ENCODE results near the gene CCNL2.
A peak's percentile ranks its signal among the peaks of the same experiment; 100 is the strongest.
"Not testable (repeated sequence)": the region's sequence is repeated elsewhere in the genome, so short reads cannot be mapped to it uniquely, and the experiment has no call there.

CCNL2 gene

DNA sequence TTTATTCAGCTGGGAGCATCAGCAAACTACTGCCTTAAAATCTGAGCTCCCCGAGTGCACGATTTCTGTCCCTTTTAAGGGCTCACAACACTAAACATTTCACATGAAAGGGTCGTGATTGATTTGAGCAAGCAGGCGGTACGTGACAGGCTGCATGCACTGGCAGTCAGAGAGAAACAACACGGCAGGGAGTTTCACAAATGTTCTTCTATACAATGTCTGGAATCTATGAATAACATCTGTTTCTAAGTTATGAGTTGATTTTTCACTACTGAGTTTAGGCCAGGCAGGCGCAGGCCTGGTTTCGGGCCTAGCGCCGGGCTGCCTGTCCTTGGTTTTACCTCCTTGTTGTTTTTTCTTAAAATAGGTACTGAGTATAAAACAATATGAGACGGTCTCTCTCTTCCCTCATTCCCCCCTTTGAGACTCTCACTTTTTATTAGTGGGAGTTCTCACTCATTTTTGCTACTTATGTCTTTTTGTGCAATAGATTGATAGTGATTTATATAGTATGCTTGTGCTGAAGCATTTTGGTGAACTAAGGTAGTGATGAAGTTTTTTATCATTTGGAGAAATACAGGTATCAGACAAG is 13.3 kb upstream of the CCNL2 start:
- H3K4me3 ChIP-seq (ENCODE audit: low read length in 2 of 2); H3K23ac ChIP-seq (ENCODE audit: low read depth, low read length, poor library complexity); H2BK12ac ChIP-seq (ENCODE audit: low read length); H4K91ac ChIP-seq (ENCODE audit: low read depth, low read length, poor library complexity); H2AK5ac ChIP-seq (ENCODE audit: low read depth, low read length); DNase-seq (ENCODE audit: low spot score); H3K4ac ChIP-seq (ENCODE audit: low read length); H3K4me1 ChIP-seq (ENCODE audit: control insufficient read depth in 2 of 2, insufficient read depth in 1 of 2, low read depth in 1 of 2, low read length in 2 of 2); H3K79me1 ChIP-seq (ENCODE audit: low read depth, low read length); H3K4me2 ChIP-seq (ENCODE audit: insufficient read depth, low read length, poor library complexity, severe bottlenecking); H3K14ac ChIP-seq (ENCODE audit: low read length); H2AFZ ChIP-seq (ENCODE audit: low read length); H2BK15ac ChIP-seq (ENCODE audit: low read length); H3K27ac ChIP-seq (replicated peaks; ENCODE audit: low read length); H3K9me3 ChIP-seq (replicated peaks in 1 of 2; ENCODE audit: control insufficient read depth in 2 of 2, insufficient read depth in 1 of 2, low read depth in 1 of 2, low read length in 2 of 2); H2BK5ac ChIP-seq (ENCODE audit: low read length); H2BK120ac ChIP-seq (ENCODE audit: low read depth, low read length); H4K8ac ChIP-seq (ENCODE audit: low read depth, low read length); H3K27me3 ChIP-seq (ENCODE audit: control insufficient read depth in 3 of 3, insufficient read depth in 3 of 3, low read depth in 1 of 3, low read length in 3 of 3); H3K18ac ChIP-seq (ENCODE audit: low read length); H3K9ac ChIP-seq (ENCODE audit: low read depth, low read length, poor library complexity): not testable (repeated sequence)
- WGBS, 2 donors (ENCODE audit: extremely low coverage in 2 of 2, insufficient read length in 2 of 2, insufficient replicate concordance in 1 of 2): no CpG with 5 or more reads among the region's 11 CpGs
- peaks cover 2 to 15% of the 10 kb centered on the region in 2 donors for H3K36me3 ChIP-seq (replicated peaks in 1 of 2; ENCODE audit: control insufficient read depth in 2 of 2, insufficient read depth in 2 of 2, low read length in 2 of 2)

DNA sequence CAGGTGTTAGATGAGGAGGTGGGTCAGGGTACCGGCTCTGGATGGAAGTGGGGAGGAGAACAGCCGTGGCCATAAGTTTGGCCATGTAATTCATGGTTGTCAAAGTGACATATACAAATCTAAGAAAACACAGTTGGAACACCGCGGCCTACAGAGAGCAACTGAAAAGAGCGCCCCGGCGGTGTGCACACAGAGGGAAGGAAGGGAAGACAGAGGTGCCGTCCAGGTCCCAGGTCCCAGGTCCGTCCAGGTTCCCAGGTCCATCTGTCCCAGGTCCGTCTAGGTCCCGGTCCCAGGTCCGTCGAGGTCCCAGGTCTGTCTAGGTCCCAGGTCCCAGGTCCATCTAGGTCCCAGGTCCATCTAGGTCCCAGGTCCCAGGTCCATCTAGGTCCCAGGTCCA is 12.5 kb upstream of the CCNL2 start:
- Histone ChIP-seq H2AFZ (ENCODE audit: low read length) (no peak overlapping the region), H2BK120ac (ENCODE audit: low read depth, low read length) (no peak overlapping the region), H2AK5ac (ENCODE audit: low read depth, low read length) (no peak overlapping the region), H3K79me1 (ENCODE audit: low read depth, low read length) (peaks cover 13% of the 10 kb centered on the region), H2BK12ac (ENCODE audit: low read length) (no peak overlapping the region), H3K4me1 (ENCODE audit: control insufficient read depth in 2 of 2, insufficient read depth in 1 of 2, low read depth in 1 of 2, low read length in 2 of 2) (peaks cover 4 to 7% of the 10 kb centered on the region in 2 donors), H2BK15ac (ENCODE audit: low read length) (no peak overlapping the region), H3K18ac (ENCODE audit: low read length) (no peak overlapping the region), H3K27me3 (ENCODE audit: control insufficient read depth in 3 of 3, insufficient read depth in 3 of 3, low read depth in 1 of 3, low read length in 3 of 3) (no peaks in the 10 kb centered on the region), H3K4me3 (ENCODE audit: low read length in 2 of 2) (no peak overlapping the region), H4K8ac (ENCODE audit: low read depth, low read length) (no peak overlapping the region), H3K4ac (ENCODE audit: low read length) (no peak overlapping the region), H3K27ac (replicated peaks; ENCODE audit: low read length) (no peak overlapping the region), H3K14ac (ENCODE audit: low read length) (no peak overlapping the region), H2BK5ac (ENCODE audit: low read length) (no peak overlapping the region), H3K23ac (ENCODE audit: low read depth, low read length, poor library complexity) (peak overlapping the region; percentile 69), H3K9ac (ENCODE audit: low read depth, low read length, poor library complexity) (no peak overlapping the region), H3K4me2 (ENCODE audit: insufficient read depth, low read length, poor library complexity, severe bottlenecking) (no peak overlapping the region), H3K36me3 (replicated peaks in 1 of 2; ENCODE audit: control insufficient read depth in 2 of 2, insufficient read depth in 2 of 2, low read length in 2 of 2) (peaks cover 2 to 15% of the 10 kb centered on the region in 2 donors), H3K9me3 (replicated peaks in 1 of 2; ENCODE audit: control insufficient read depth in 2 of 2, insufficient read depth in 1 of 2, low read depth in 1 of 2, low read length in 2 of 2) (no peaks in the 10 kb centered on the region), H4K91ac (ENCODE audit: low read depth, low read length, poor library complexity) (no peak overlapping the region)
- WGBS, 2 donors (ENCODE audit: extremely low coverage in 2 of 2, insufficient read length in 2 of 2, insufficient replicate concordance in 1 of 2): no CpG with 5 or more reads among the region's 13 CpGs
- no peak for DNase-seq (ENCODE audit: low spot score)

DNA sequence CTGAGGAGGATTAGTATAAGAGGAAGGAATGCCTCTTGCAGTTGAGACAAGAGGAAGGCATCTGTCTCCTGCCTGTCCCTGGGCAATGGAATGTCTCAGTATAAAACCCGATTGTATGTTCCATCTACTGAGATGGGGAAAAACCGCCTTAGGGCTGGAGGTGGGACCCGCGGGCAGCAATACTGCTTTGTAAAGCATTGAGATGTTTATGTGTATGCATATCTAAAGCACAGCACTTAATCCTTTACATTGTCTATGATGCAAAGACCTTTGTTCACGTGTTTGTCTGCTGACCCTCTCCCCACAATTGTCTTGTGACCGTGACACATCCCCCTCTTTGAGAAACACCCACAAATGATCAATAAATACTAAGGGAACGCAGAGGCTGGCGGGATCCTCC is 11.1 kb upstream of the CCNL2 start:
- H2BK5ac ChIP-seq (ENCODE audit: low read length); H3K4me2 ChIP-seq (ENCODE audit: insufficient read depth, low read length, poor library complexity, severe bottlenecking); H3K4ac ChIP-seq (ENCODE audit: low read length); DNase-seq (ENCODE audit: low spot score); H2BK120ac ChIP-seq (ENCODE audit: low read depth, low read length); H3K27me3 ChIP-seq (ENCODE audit: control insufficient read depth in 3 of 3, insufficient read depth in 3 of 3, low read depth in 1 of 3, low read length in 3 of 3); H3K9me3 ChIP-seq (replicated peaks in 1 of 2; ENCODE audit: control insufficient read depth in 2 of 2, insufficient read depth in 1 of 2, low read depth in 1 of 2, low read length in 2 of 2); H2AFZ ChIP-seq (ENCODE audit: low read length); H3K4me3 ChIP-seq (ENCODE audit: low read length in 2 of 2); H3K9ac ChIP-seq (ENCODE audit: low read depth, low read length, poor library complexity); H3K23ac ChIP-seq (ENCODE audit: low read depth, low read length, poor library complexity); H3K18ac ChIP-seq (ENCODE audit: low read length); H4K91ac ChIP-seq (ENCODE audit: low read depth, low read length, poor library complexity); H4K8ac ChIP-seq (ENCODE audit: low read depth, low read length); H2BK15ac ChIP-seq (ENCODE audit: low read length); H2AK5ac ChIP-seq (ENCODE audit: low read depth, low read length); H2BK12ac ChIP-seq (ENCODE audit: low read length); H3K14ac ChIP-seq (ENCODE audit: low read length): not testable (repeated sequence)
- no CpG with 5 or more reads among the region's 8 CpGs for WGBS, 2 donors (ENCODE audit: extremely low coverage in 2 of 2, insufficient read length in 2 of 2, insufficient replicate concordance in 1 of 2)
- peaks cover 17% of the 10 kb centered on the region for H3K79me1 ChIP-seq (ENCODE audit: low read depth, low read length)
- H3K4me1 ChIP-seq (ENCODE audit: control insufficient read depth in 2 of 2, insufficient read depth in 1 of 2, low read depth in 1 of 2, low read length in 2 of 2): peaks cover 7 to 15% of the 10 kb centered on the region in 2 donors
- H3K27ac ChIP-seq (replicated peaks; ENCODE audit: low read length): peak overlapping the region; percentile 50
- H3K36me3 ChIP-seq (replicated peaks in 1 of 2; ENCODE audit: control insufficient read depth in 2 of 2, insufficient read depth in 2 of 2, low read length in 2 of 2): peaks cover 10 to 28% of the 10 kb centered on the region in 2 donors

DNA sequence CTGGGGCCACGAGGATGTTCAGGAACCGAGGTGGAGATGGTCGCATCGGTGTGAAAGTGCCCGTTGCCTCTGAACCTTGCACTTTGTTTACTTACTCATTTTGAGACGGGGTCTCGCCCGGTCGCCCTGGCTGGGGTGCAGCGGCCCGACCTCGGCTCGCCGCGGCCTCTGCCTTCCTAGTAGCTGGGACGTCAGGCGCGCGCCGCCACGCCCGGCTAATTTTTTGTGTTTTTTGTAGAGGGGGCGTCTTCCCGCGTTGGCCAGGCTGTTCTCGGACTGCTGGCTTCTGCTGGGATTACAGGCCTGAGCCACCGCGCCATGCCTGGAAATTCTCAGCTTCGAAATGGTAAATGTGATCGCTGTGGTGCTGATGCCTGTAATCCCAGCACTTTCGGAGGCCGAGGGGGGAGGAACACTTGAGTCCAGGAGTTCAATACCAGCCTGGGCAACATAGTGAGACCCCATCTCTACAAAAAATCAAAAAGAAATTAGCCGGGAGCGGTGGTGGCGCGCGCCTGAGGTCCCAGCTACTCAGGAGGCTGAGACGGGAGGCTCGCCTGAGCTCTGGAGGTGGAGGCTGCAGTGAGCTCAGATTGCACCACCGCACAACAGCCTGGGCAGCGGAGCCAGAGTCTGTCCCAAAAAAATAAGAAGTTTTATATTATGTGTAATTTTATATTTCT is 8.6 kb upstream of the CCNL2 start:
- Histone ChIP-seq H3K4me2 (ENCODE audit: insufficient read depth, low read length, poor library complexity, severe bottlenecking) (peak overlapping the region; percentile 77), H3K4me3 (ENCODE audit: low read length in 2 of 2) (peak overlapping the region; percentile 89 to 93), H3K23ac (ENCODE audit: low read depth, low read length, poor library complexity) (peak overlapping the region; percentile 65), H3K4ac (ENCODE audit: low read length) (peak overlapping the region; percentile 66), H4K91ac (ENCODE audit: low read depth, low read length, poor library complexity) (no peak overlapping the region), H3K27ac (replicated peaks; ENCODE audit: low read length) (peak overlapping the region; percentile 61), H3K27me3 (ENCODE audit: control insufficient read depth in 3 of 3, insufficient read depth in 3 of 3, low read depth in 1 of 3, low read length in 3 of 3) (no peaks in the 10 kb centered on the region), H4K8ac (ENCODE audit: low read depth, low read length) (no peak overlapping the region), H3K9ac (ENCODE audit: low read depth, low read length, poor library complexity) (peak overlapping the region; percentile 96), H2BK120ac (ENCODE audit: low read depth, low read length) (peak overlapping the region; percentile 87), H2BK15ac (ENCODE audit: low read length) (peak overlapping the region; percentile 49), H3K9me3 (replicated peaks in 1 of 2; ENCODE audit: control insufficient read depth in 2 of 2, insufficient read depth in 1 of 2, low read depth in 1 of 2, low read length in 2 of 2) (no peaks in the 10 kb centered on the region), H3K36me3 (replicated peaks in 1 of 2; ENCODE audit: control insufficient read depth in 2 of 2, insufficient read depth in 2 of 2, low read length in 2 of 2) (peaks cover 23 to 50% of the 10 kb centered on the region in 2 donors), H2BK5ac (ENCODE audit: low read length) (peak overlapping the region; percentile 78), H2BK12ac (ENCODE audit: low read length) (no peak overlapping the region), H2AFZ (ENCODE audit: low read length) (peak overlapping the region; percentile 88), H3K4me1 (ENCODE audit: control insufficient read depth in 2 of 2, insufficient read depth in 1 of 2, low read depth in 1 of 2, low read length in 2 of 2) (peaks cover 7 to 15% of the 10 kb centered on the region in 2 donors), H2AK5ac (ENCODE audit: low read depth, low read length) (peak overlapping the region; percentile 99), H3K18ac (ENCODE audit: low read length) (peak overlapping the region; percentile 99), H3K14ac (ENCODE audit: low read length) (peak overlapping the region; percentile 82), H3K79me1 (ENCODE audit: low read depth, low read length) (peaks cover 22% of the 10 kb centered on the region)
- no CpG with 5 or more reads among the region's 41 CpGs for WGBS, 2 donors (ENCODE audit: extremely low coverage in 2 of 2, insufficient read length in 2 of 2, insufficient replicate concordance in 1 of 2)
- no peak for DNase-seq (ENCODE audit: low spot score)
